ENCODE data around the gene ASTN2. TPM values are rescaled to one million over a fixed set of nuclear protein-coding genes. Genes with fewer than 3 reads are reported as not detected.

ASTN2 gene
- total RNA-seq, 6 experiments from 2014 or later, result 0.91 to 3.1 (median 2.5) TPM

DNA sequence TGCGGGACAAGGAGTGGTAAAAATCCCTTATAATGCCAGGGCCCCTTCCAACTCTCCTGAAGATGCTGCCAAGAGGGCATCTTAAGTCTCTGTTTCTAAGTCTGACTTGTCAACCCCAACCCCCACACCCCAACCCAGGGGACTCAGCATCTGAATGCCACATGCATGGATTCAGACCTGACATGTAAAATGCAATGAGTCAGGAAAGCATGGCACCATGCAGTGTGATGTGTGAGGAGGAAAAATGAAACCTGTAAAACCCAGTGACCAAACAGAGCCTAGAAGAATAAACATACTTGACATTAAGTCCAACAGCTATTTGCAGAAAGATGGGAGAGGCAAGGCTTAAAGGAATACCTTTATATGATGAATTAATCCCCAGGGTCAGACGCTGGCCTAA is 112.4 kb downstream of the ASTN2 start:
- Histone ChIP-seq H3K36me3 (no peaks in the 10 kb centered on the region), H3K4me1 (no peaks in the 10 kb centered on the region), H3K27me3 (no peaks in the 10 kb centered on the region), H3K27ac (no peak overlapping the region), H3K9me3 (no peaks in the 10 kb centered on the region), H3K4me3 (no peak overlapping the region)
- TF ChIP-seq, protein P1, sequence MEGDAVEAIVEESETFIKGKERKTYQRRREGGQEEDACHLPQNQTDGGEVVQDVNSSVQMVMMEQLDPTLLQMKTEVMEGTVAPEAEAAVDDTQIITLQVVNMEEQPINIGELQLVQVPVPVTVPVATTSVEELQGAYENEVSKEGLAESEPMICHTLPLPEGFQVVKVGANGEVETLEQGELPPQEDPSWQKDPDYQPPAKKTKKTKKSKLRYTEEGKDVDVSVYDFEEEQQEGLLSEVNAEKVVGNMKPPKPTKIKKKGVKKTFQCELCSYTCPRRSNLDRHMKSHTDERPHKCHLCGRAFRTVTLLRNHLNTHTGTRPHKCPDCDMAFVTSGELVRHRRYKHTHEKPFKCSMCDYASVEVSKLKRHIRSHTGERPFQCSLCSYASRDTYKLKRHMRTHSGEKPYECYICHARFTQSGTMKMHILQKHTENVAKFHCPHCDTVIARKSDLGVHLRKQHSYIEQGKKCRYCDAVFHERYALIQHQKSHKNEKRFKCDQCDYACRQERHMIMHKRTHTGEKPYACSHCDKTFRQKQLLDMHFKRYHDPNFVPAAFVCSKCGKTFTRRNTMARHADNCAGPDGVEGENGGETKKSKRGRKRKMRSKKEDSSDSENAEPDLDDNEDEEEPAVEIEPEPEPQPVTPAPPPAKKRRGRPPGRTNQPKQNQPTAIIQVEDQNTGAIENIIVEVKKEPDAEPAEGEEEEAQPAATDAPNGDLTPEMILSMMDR (IDR thresholded peaks at IDR 0.05), result no peak
- no peak for TF ChIP-seq POLR2A (IDR thresholded peaks at IDR 0.05)
- WGBS (ENCODE audit: insufficient coverage, low coverage, low lambda C conversion rate, missing lambda C conversion rate), result 57% methylated on average over 2 of the region's 2 CpGs
- ATAC-seq (no peak), DNase-seq (no peak)
- intact Hi-C loops (cut with DNase I), result no loop called here

DNA sequence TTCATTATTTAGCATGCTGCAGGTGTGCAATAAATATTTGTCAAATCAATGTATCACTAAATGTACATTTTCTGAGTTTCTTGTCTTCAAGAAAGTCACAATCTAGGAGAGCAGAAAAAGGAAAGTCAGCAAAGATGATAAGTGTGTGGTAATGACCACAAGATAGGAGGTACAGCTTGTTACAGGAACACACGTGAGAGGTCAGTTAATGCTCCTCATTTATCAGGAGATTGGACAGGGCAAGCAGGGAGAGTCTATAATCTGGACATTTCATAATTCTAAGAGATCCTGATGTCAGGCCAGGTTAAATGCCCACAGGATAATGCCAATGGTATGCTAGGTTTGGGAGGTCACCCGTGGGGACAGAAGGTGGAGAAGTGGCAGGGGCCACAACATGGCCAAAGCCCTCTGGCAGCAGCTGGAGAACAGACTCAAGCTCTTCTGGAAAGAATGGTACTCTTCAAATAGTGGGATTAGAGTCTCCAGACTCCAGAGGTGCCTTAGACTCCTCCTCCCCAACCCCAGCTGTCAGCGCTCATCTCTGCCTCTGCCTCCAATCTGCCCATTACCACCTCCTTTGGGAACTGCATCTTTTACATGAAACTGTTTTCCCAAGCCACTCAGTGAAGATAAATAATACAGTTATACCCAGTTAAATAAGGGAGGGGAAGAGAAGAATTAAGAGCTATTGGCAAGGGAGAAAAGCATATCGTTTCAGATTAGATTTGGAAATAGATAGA is 114.3 kb downstream of the ASTN2 start:
- H3K27ac ChIP-seq, result no peak overlapping the region
- DNase-seq (no peak), ATAC-seq (no peak)
- WGBS (ENCODE audit: insufficient coverage, low coverage, low lambda C conversion rate, missing lambda C conversion rate), result 44% methylated on average over 3 of the region's 4 CpGs
- intact Hi-C loops (cut with DNase I), result no loop called here
- no peaks in the 10 kb centered on the region for H3K4me1 ChIP-seq
- TF ChIP-seq, protein P1 (IDR thresholded peaks at IDR 0.05), result no peak
- no peaks in the 10 kb centered on the region for H3K27me3 ChIP-seq
- H3K9me3 ChIP-seq, result no peaks in the 10 kb centered on the region
- H3K36me3 ChIP-seq, result no peaks in the 10 kb centered on the region
- H3K4me3 ChIP-seq, result no peak overlapping the region

DNA sequence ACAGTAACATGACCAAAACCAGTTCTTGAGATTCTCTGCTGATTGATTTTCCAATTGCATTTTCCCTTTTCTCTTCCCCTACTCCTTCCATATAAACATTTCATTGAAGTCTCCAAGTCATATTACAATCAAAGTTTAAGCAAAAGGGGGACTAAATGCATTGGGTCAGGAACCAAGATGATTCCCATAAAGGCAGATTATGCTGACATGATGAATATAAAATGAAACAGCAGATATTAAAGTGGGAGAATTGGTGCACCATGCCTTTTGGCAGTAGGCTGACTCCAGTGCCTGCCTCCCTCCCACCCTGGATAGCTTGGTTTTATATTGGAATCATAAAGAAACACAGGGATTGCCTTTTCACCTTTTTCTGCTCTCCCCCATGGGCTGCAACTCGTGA is 118.4 kb downstream of the ASTN2 start:
- intact Hi-C loops (cut with DNase I), result no loop called here
- Histone ChIP-seq H3K27ac (no peak overlapping the region), H3K27me3 (no peaks in the 10 kb centered on the region), H3K9me3 (no peaks in the 10 kb centered on the region), H3K4me3 (no peak overlapping the region), H3K4me1 (no peaks in the 10 kb centered on the region), H3K36me3 (no peaks in the 10 kb centered on the region)
- DNase-seq (no peak), ATAC-seq (no peak)
- TF ChIP-seq POLR2A (IDR thresholded peaks at IDR 0.05), result no peak
- TF ChIP-seq, protein P1 (IDR thresholded peaks at IDR 0.05), result no peak
- 0% methylated on average over 1 of the region's 1 CpG for WGBS (ENCODE audit: insufficient coverage, low coverage, low lambda C conversion rate, missing lambda C conversion rate)

DNA sequence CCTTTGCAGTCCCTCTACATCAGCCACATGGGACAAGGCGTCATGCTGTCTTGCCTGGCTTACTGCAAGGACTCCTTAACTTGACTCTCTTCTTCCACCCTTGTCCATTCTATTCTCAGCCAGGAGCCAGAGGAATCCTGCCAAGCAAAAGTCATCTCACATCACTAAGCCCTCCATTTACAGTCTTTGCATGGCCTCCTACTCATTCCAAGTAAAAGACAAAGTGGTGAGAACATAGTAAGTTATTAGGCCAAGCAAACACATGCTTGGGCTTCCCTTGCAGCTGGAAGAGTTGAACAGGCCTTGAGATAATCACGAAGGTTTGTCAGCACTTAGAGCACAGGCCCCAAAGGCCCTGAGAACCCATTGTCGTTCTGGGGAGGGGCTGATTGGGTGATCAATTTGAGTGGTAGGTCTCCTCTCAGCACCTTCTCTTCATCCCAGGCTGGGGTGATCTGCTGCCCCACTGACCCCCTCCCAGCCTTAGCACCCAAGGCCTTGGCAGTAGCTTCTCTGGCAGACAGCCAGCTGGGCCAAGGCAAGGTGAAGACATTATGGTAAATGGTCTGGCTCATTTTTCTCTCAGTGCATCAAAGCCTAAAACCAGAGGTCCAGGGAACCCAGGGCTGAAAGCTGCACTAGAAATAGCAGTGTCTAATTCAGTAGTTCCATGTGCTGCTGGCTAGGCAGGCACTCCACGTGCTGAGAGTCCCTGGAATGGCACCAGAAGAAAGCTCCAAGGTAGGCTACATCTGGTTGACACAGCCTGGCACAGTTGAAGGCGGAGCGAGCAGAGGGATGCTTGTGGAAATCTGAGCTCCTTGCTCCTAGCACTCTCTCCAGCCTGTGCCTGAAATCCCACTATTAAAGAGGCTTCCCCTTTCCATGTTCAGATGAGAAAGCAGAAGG is 121.4 kb downstream of the ASTN2 start:
- Histone ChIP-seq H3K36me3 (no peaks in the 10 kb centered on the region), H3K27me3 (no peaks in the 10 kb centered on the region), H3K4me1 (no peaks in the 10 kb centered on the region), H3K4me3 (no peak overlapping the region), H3K27ac (no peak overlapping the region), H3K9me3 (no peaks in the 10 kb centered on the region)
- ATAC-seq (no peak), DNase-seq (no peak)
- WGBS (ENCODE audit: insufficient coverage, low coverage, low lambda C conversion rate, missing lambda C conversion rate), result 49% methylated on average over 3 of the region's 6 CpGs
- TF ChIP-seq, protein P1 (IDR thresholded peaks at IDR 0.05), result no peak
- TF ChIP-seq POLR2A (IDR thresholded peaks at IDR 0.05), result no peak
- intact Hi-C loops (cut with DNase I), result no loop called here

Data from right lobe of liver (tissue), 6 donors.